ENCODE data around the gene MGA.
A peak's percentile ranks its signal among the peaks of the same experiment; 100 is the strongest.

Gene MGA

DNA sequence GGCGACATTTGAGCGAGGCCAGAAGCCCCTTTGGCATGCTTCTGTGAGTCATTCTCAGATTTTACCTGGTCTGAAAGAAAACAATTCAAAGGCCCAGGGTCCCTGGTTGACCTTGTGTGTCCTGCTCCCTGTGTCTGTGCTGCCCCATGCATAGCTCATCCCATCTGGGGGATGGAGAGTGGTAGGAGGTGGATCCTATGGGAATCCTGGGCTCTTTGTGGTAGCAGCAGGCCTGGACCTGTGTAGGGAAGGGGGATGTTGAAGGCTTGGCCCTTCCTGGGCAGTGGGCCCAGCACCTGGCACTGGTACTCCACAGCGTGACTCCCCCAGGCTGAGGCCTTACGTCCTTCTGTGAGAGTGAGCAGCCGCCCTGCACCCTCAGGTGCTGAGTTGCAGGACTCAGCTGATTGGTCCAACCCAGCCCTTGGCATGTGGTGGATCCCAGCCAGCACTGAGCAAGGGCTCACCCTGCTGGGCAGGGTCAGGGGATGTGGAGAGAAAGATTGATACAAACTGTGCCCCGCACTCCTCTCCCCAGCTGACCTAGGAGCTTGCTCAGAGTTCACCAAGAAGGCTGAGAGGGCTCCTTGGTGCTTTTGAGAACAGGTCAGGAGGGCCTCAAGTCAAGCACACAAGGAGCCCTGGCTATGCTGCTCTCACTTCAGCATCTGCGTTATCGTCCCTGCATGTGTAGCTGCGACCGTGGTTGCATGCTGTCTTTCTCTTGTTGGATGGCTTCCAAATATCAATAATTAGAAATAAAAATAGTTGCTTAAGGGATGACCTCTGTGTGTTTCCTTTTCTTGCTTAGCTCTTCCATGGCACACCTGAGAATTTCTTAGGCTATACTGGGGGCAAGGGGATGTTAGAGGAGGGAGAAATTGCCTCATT is 146.3 kb downstream of the MGA start:
- no peak for DNase-seq (ENCODE audit: low read depth)

DNA sequence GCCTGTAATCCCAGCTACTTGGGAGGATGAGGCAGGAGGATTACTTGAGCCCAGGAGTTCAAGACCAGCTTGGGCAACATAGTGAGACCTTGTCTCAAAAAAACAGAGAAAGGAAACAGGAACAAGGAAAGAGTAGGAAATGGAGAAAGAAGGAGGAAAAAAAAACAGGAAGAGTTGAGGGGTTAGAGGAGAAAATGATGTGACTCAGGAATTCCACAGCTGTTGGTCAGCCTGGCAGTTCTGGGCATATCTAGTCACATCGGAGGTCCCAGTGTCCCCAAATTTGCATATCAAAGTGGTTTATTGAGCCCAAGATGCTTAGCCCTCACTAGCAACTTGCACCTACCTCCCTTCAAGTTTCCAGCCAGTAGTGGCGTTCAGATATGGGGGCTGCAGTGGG is 148.9 kb downstream of the MGA start:
- no peak for DNase-seq (ENCODE audit: low read depth)

GRCh38 chr15:41809526-41810220 is 149.5 kb downstream of the MGA start:
- no peak for DNase-seq (ENCODE audit: low read depth)

GRCh38 chr15:41810651-41811431 is 150.6 kb downstream of the MGA start:
- no peak for DNase-seq (ENCODE audit: low read depth)

DNA sequence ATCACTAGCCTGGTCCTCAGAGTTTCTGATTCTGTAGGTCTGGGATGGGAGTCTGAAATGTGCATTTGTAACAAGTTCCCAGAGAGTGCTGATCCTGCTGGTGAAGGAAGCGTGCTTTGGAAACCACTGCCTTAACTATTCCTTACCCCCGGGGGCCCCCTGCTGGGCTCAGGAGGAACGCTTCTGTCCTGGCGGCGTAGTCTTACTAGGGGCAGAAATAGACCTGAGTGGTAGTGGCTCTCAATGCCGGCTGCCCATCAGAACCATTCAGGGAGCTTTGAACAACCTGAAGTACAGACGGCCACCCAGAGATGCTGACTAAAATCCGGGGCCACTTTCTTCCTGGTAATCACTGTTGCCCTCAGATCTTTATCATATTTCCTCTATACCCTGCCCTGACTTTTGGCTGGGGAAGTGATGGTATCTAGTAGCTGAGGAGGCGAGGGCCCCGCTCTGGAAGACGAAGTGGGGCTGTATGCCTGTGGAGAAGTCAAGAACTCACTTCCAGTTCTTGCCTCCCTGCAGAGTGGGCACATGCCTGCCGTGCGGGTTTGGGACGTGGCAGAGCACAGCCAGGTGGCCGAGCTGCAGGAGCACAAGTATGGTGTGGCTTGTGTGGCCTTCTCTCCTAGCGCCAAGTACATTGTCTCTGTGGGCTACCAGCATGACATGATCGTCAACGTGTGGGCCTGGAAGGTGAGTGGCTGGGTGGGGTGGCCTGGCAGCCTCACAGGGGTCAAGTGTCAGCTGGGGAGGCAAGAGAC is 151.4 kb downstream of the MGA start:
- DNase-seq (ENCODE audit: low read depth) = peak; percentile 34

- no peak for DNase-seq (ENCODE audit: low read depth)
These were observed 152.7 kb downstream of the MGA start for GRCh38 chr15:41812820-41813375.

GRCh38 chr15:41813426-41813825 is 153.2 kb downstream of the MGA start:
- DNase-seq (ENCODE audit: low read depth) = no peak

DNA sequence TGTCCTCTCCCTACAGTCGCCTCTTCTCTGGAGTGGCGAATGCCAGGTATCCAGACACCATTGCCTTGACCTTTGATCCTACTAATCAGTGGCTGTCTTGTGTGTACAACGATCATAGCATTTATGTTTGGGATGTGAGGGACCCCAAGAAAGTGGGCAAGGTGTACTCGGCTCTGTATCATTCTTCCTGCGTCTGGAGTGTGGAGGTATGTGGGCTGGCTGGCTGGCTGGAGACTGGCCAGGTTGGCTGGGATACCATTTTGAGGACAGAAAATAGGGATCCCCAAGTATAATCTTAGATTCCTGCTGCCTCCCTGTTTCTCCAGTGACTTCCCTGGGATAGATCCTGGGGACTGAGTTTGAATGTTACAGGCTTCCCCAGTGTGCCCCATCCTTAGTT is 154.3 kb downstream of the MGA start:
- no peak for DNase-seq (ENCODE audit: low read depth)

GRCh38 chr15:41816788-41817187 is 156.6 kb downstream of the MGA start:
- no peak for DNase-seq (ENCODE audit: low read depth)

GRCh38 chr15:41817327-41817726 is 157.1 kb downstream of the MGA start:
- DNase-seq (ENCODE audit: low read depth) = no peak

GRCh38 chr15:41817781-41818180 is 157.6 kb downstream of the MGA start:
- no peak for DNase-seq (ENCODE audit: low read depth)

- no peak for DNase-seq (ENCODE audit: low read depth)
These were observed 159.3 kb downstream of the MGA start for GRCh38 chr15:41819455-41820050.

DNA sequence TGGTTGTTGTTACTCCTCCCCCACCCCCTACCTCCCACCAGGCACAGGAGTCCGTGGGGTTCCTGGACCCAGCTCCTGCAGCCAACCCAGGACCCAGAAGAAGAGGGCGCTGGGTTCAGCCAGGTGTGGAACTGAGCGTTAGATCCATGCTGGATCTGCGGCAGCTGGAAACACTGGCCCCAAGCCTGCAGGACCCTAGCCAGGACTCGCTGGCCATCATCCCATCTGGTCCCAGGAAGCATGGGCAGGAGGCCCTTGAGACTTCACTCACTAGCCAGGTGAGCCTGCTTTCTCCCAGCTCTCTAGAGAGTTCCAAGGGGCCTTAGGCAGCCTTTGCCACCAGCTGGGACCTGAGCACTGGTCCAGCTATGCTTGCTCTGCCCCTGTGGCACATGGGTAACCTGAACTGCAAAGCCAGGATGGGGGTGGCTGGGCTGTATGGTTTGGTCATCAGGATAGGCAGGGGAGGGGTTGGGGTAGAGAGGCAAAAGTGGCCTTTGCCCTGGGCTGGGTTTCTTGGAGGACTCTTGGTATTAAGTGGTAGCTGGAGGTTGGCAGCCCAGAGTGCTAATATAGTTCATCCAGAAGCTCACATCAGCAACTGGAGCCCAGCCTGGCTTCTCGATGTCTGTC is 160.7 kb downstream of the MGA start:
- DNase-seq (ENCODE audit: low read depth) = no peak

DNA sequence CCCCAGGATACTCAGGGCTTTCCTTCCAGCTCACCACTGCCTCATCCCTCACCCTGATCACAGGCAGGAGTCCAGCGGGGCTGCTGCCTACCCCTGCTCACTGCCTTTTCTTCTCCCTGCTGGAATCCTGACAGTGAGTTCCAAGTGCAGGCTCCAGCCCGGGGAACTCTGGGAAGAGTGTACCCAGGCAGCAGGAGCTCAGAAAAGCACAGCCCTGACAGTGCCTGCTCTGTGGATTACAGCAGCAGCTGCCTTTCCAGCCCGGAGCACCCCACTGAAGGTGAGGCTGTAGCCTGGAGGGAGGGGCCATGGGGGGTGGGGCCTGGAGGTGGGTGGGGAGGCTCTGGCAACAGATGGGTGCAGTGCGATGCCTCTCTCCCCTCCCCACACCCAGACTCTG is 161.6 kb downstream of the MGA start:
- DNase-seq (ENCODE audit: low read depth) = no peak

- DNase-seq (ENCODE audit: low read depth) = no peak
These were observed 162.3 kb downstream of the MGA start for GRCh38 chr15:41822471-41822870.

Data from stimulated activated CD8-positive, alpha-beta memory T cell treated with anti-CD3 and anti-CD28 coated beads, Interleukin-15, amount 100 ng/mL, for 24 hours (primary cell).